22Rv1 (cell line): ENCODE data around the gene DDX46.

Source experiments
- CTCF ChIP-seq: fragments of 450-650 bp; IDR thresholded peaks from 2 replicates; pipeline ENCODE4 v1.5.1; 2017; ENCODE audit warnings: mild to moderate bottlenecking
- ZFX ChIP-seq: fragments of 450-650 bp; IDR thresholded peaks from 2 replicates; pipeline ENCODE4 v1.6.1; 2017; ENCODE audit warnings: antibody characterized with exemption, borderline replicate concordance

GRCh38 chr5:134851307-134851923 is 92.8 kb downstream of the DDX46 start:
- TF ChIP-seq CTCF (peak; percentile 64), ZFX (no peak)
